ENCODE data around the gene HMX2. TPM values are rescaled to one million over a fixed set of nuclear protein-coding genes. Genes with fewer than 3 reads are reported as not detected.

Gene HMX2
- total RNA-seq = not detected in 2 replicates

GRCh38 chr10:123147635-123148413, at the start of gene HMX2:
Gene HMX2, plus strand, starts transcription at chr10:123148136. Its CDS starts 243 bp downstream, at chr10:123148379.

GRCh38 chr10:123135415-123136141, 12.4 kb upstream of the HMX2 start, which contains the start of gene HMX3:
Gene HMX3, plus strand, starts transcription at chr10:123135970. Its CDS starts 81 bp downstream, at chr10:123136051.

GRCh38 chr10:123154092-123154710, 6.3 kb downstream of the HMX2 start, which contains the start of gene BUB3:
Gene BUB3, plus strand, starts transcription at chr10:123154402. Its CDS starts 516 bp downstream, at chr10:123154918.

Other genes starting within 250 kb of the HMX2 start
- gene FAM24A, start 237.5 kb upstream of the HMX2 start, total RNA-seq = not detected in 2 replicates
- 7.0 and 10.5 TPM in 2 replicates for gene C10orf88, start 193.9 kb upstream of the HMX2 start, total RNA-seq
- gene PSTK, start 167.7 kb upstream of the HMX2 start, total RNA-seq = 1.9 and 3.5 TPM in 2 replicates
- 4.4 and 5.6 TPM in 2 replicates for gene IKZF5, start 139.3 kb upstream of the HMX2 start, total RNA-seq
- gene ACADSB, start 139.1 kb upstream of the HMX2 start, total RNA-seq = 4.7 and 5.3 TPM in 2 replicates
- not detected in 2 replicates for gene HMX3, start 12.2 kb upstream of the HMX2 start, total RNA-seq
- 144 and 271 TPM in 2 replicates for gene BUB3, start 6.3 kb downstream of the HMX2 start, total RNA-seq